Mesenchymal stem cell (in vitro differentiated cells and primary cell): ENCODE measurements around the gene BAG5.
A peak's percentile ranks its signal among the peaks of the same experiment; 100 is the strongest.

ENCODE experiments used
- DNase-seq: peaks from one replicate; pipeline ENCODE4 v3.0.0-alpha.2; 2013
- H2AFZ ChIP-seq: one replicate; pipeline ENCODE4 v1.6.1; 2013; ENCODE audit warnings: low read depth, mild to moderate bottlenecking, control low read depth, inconsistent platforms, low read length, moderate library complexity
- H2AK5ac ChIP-seq: 2 replicates; pipeline ENCODE4 v1.6.1; 2013; ENCODE audit warnings: low read length, moderate library complexity, mild to moderate bottlenecking, inconsistent platforms; ENCODE audit not compliant: severe bottlenecking
- H2BK120ac ChIP-seq: one replicate; pipeline ENCODE4 v1.6.1; 2013; ENCODE audit warnings: low read depth, mild to moderate bottlenecking, inconsistent platforms, low read length, moderate library complexity
- H2BK12ac ChIP-seq, 2 experiments: one replicate each; pipeline ENCODE4 v1.6.1; 2013; ENCODE audit warnings: inconsistent platforms in 2 of 2, low read length in 2 of 2, mild to moderate bottlenecking in 2 of 2, moderate library complexity in 2 of 2, control low read depth in 1 of 2
- H2BK15ac ChIP-seq: one replicate; pipeline ENCODE4 v1.6.1; 2013; ENCODE audit warnings: mild to moderate bottlenecking, low read depth, inconsistent platforms; ENCODE audit not compliant: poor library complexity, severe bottlenecking
- H2BK5ac ChIP-seq: 2 replicates; pipeline ENCODE4 v1.6.1; 2013; ENCODE audit warnings: low read depth, mild to moderate bottlenecking, low read length, control low read depth, inconsistent platforms; ENCODE audit not compliant: poor library complexity, severe bottlenecking
- H3K14ac ChIP-seq, 2 experiments: one replicate each; pipeline ENCODE4 v1.6.1; 2013; ENCODE audit warnings: inconsistent platforms in 2 of 2, low read length in 2 of 2, control low read depth in 1 of 2, mild to moderate bottlenecking in 1 of 2, moderate library complexity in 1 of 2
- H3K18ac ChIP-seq, 2 experiments: one replicate each; pipeline ENCODE4 v1.6.1; 2013; ENCODE audit warnings: inconsistent platforms in 2 of 2, low read length in 2 of 2, control low read depth in 1 of 2, low read depth in 1 of 2, mild to moderate bottlenecking in 1 of 2
- H3K23ac ChIP-seq, 2 experiments: one replicate each; pipeline ENCODE4 v1.6.1; 2013; ENCODE audit warnings: inconsistent platforms in 2 of 2, low read length in 2 of 2, mild to moderate bottlenecking in 2 of 2, moderate library complexity in 2 of 2, control low read depth in 1 of 2
- H3K27ac ChIP-seq: 2 replicates; pipeline ENCODE4 v1.5.1; 2013; ENCODE audit warnings: mild to moderate bottlenecking, moderate library complexity, low read length, control low read depth, inconsistent platforms; ENCODE audit not compliant: poor library complexity, severe bottlenecking
- H3K27me3 ChIP-seq, 2 experiments: 2 replicates each; pipeline versions ENCODE4 v1.6.1 to v1.7.0; 2013; ENCODE audit warnings: low read length in 2 of 2, mild to moderate bottlenecking in 2 of 2, moderate library complexity in 2 of 2, control low read depth in 1 of 2, inconsistent platforms in 1 of 2; ENCODE audit not compliant: control insufficient read depth in 1 of 2, insufficient read depth in 1 of 2
- H3K36me3 ChIP-seq, 2 experiments: 2 replicates each; pipeline versions ENCODE4 v1.6.1 to v1.7.0; 2013; ENCODE audit warnings: low read length in 2 of 2, control low read depth in 1 of 2, inconsistent platforms in 1 of 2, low read depth in 1 of 2, mild to moderate bottlenecking in 1 of 2; ENCODE audit not compliant: insufficient read depth in 2 of 2, control insufficient read depth in 1 of 2
- H3K4ac ChIP-seq, 2 experiments: one replicate each; pipeline ENCODE4 v1.6.1; 2013; ENCODE audit warnings: inconsistent platforms in 2 of 2, low read length in 2 of 2, mild to moderate bottlenecking in 2 of 2, moderate library complexity in 2 of 2, control low read depth in 1 of 2, low read depth in 1 of 2
- H3K4me1 ChIP-seq: 2 replicates; pipeline ENCODE4 v1.6.1; 2013; ENCODE audit warnings: low read depth, low read length, control low read depth; ENCODE audit not compliant: control insufficient read depth, insufficient read depth
- H3K4me2 ChIP-seq: 2 replicates; pipeline ENCODE4 v1.6.1; 2013; ENCODE audit warnings: low read length, mild to moderate bottlenecking, inconsistent platforms; ENCODE audit not compliant: poor library complexity, severe bottlenecking
- H3K4me3 ChIP-seq, 2 experiments: 2 replicates each; pipeline versions ENCODE4 v1.5.1 to v1.7.0; 2013; ENCODE audit warnings: low read length in 2 of 2, mild to moderate bottlenecking in 2 of 2, control low read depth in 1 of 2, low read depth in 1 of 2; ENCODE audit not compliant: insufficient read depth in 1 of 2
- H3K79me1 ChIP-seq: replicated peaks from 2 replicates; pipeline ENCODE4 v1.6.1; 2013; ENCODE audit warnings: mild to moderate bottlenecking, control low read depth, low read length, inconsistent platforms; ENCODE audit not compliant: poor library complexity, severe bottlenecking
- H3K9ac ChIP-seq: 2 replicates; pipeline ENCODE4 v1.7.0; 2013; ENCODE audit warnings: mild to moderate bottlenecking, low read length, moderate library complexity
- H3K9me3 ChIP-seq: 2 replicates; pipeline ENCODE4 v1.7.0; 2013; ENCODE audit warnings: mild to moderate bottlenecking, low read length; ENCODE audit not compliant: control insufficient read depth
- H4K8ac ChIP-seq: one replicate; pipeline ENCODE4 v1.6.1; 2013; ENCODE audit warnings: inconsistent platforms, mild to moderate bottlenecking, low read length, moderate library complexity
- H4K91ac ChIP-seq: one replicate; pipeline ENCODE4 v1.6.1; 2013; ENCODE audit warnings: mild to moderate bottlenecking, low read length, inconsistent platforms
- WGBS: methylation state at CpG from one replicate; pipeline ENCODE4 v1.1.7; 2013; ENCODE audit warnings: mixed read lengths; 5-methylcytosine and 5-hydroxymethylcytosine counted together

Gene BAG5

GRCh38 chr14:103521438-103521950, 41.0 kb downstream of the BAG5 start:
- H3K4me2 ChIP-seq, result peak overlapping the region; percentile 42

GRCh38 chr14:103520657-103521437, 41.6 kb downstream of the BAG5 start:
- peaks cover 10 to 15% of the 10 kb centered on the region in 2 experiments for H3K27me3 ChIP-seq
- peaks cover 61% of the 10 kb centered on the region for H3K4me1 ChIP-seq
- H3K18ac ChIP-seq, result peak overlapping the region in 1 of 2 experiments; percentile 29
- no peak overlapping the region for H3K23ac ChIP-seq
- H4K91ac ChIP-seq, result no peak overlapping the region
- no peak overlapping the region for H4K8ac ChIP-seq
- H3K27ac ChIP-seq, result no peak overlapping the region
- no peak overlapping the region for H3K14ac ChIP-seq
- H2BK12ac ChIP-seq, result no peak overlapping the region
- H2AK5ac ChIP-seq, result no peak overlapping the region
- peak; percentile 76 for DNase-seq
- H3K4me2 ChIP-seq, result peak overlapping the region; percentile 42
- H3K4ac ChIP-seq, result no peak overlapping the region
- no peak overlapping the region for H2BK120ac ChIP-seq
- H3K36me3 ChIP-seq, result peaks cover under 1 to 4% of the 10 kb centered on the region in 2 experiments
- H2BK5ac ChIP-seq, result no peak overlapping the region
- peak overlapping the region; percentile 15 for H2AFZ ChIP-seq
- peak overlapping the region; percentile 56 for H2BK15ac ChIP-seq
- H3K9me3 ChIP-seq, result no peaks in the 10 kb centered on the region
- H3K4me3 ChIP-seq, result peak overlapping the region; percentile 54 to 63
- no peaks in the 10 kb centered on the region for H3K79me1 ChIP-seq
- WGBS, result 27% methylated on average over 27 of the region's 66 CpGs
- H3K9ac ChIP-seq, result peak overlapping the region; percentile 43

More at GRCh38 chr14:103521438-103521950, 41.0 kb downstream of the BAG5 start:
- DNase-seq, result no peak
- Histone ChIP-seq H2BK12ac (no peak overlapping the region), H3K23ac (no peak overlapping the region), H2BK15ac (peak overlapping the region; percentile 35), H2BK5ac (no peak overlapping the region), H3K79me1 (peaks cover 2% of the 10 kb centered on the region), H3K4me3 (peak overlapping the region; percentile 54 to 71), H2AK5ac (no peak overlapping the region), H3K9ac (peak overlapping the region; percentile 43), H2BK120ac (no peak overlapping the region), H3K4ac (no peak overlapping the region), H3K9me3 (no peaks in the 10 kb centered on the region), H3K14ac (peak overlapping the region in 1 of 2 experiments; percentile 19), H3K18ac (no peak overlapping the region), H3K27me3 (peaks cover 10 to 15% of the 10 kb centered on the region in 2 experiments), H2AFZ (peak overlapping the region; percentile 15), H4K8ac (no peak overlapping the region), H3K27ac (no peak overlapping the region), H3K36me3 (peaks cover 0 to 2% of the 10 kb centered on the region in 2 experiments), H3K4me1 (peaks cover 67% of the 10 kb centered on the region), H4K91ac (no peak overlapping the region)
- 3% methylated on average over 39 of the region's 77 CpGs for WGBS

- H3K4ac ChIP-seq, result no peak overlapping the region
- peaks cover 10 to 15% of the 10 kb centered on the region in 2 experiments for H3K27me3 ChIP-seq
These were observed 42.2 kb downstream of the BAG5 start for GRCh38 chr14:103520269-103520656.

GRCh38 chr14:103519837-103520212, 42.6 kb downstream of the BAG5 start:
- Histone ChIP-seq H3K36me3 (peaks cover 9 to 11% of the 10 kb centered on the region in 2 experiments), H3K9ac (peak overlapping the region; percentile 17), H3K14ac (no peak overlapping the region), H3K4ac (no peak overlapping the region), H3K79me1 (no peaks in the 10 kb centered on the region), H2BK15ac (no peak overlapping the region), H2AFZ (no peak overlapping the region), H3K27ac (no peak overlapping the region), H3K4me3 (no peak overlapping the region), H3K18ac (no peak overlapping the region), H2BK120ac (no peak overlapping the region), H3K9me3 (no peaks in the 10 kb centered on the region), H4K8ac (no peak overlapping the region), H3K4me1 (peaks cover 56% of the 10 kb centered on the region), H4K91ac (no peak overlapping the region), H2BK12ac (no peak overlapping the region), H2BK5ac (no peak overlapping the region), H3K4me2 (no peak overlapping the region), H2AK5ac (no peak overlapping the region), H3K27me3 (peaks cover 10 to 15% of the 10 kb centered on the region in 2 experiments), H3K23ac (no peak overlapping the region)
- 91% methylated on average over 22 of the region's 22 CpGs for WGBS
- no peak for DNase-seq

More at GRCh38 chr14:103520269-103520656, 42.2 kb downstream of the BAG5 start:
- Histone ChIP-seq H2AFZ (no peak overlapping the region), H3K4me1 (peaks cover 56% of the 10 kb centered on the region), H3K9ac (no peak overlapping the region), H4K8ac (no peak overlapping the region), H3K9me3 (no peaks in the 10 kb centered on the region), H3K27ac (no peak overlapping the region), H2AK5ac (no peak overlapping the region), H3K4me2 (no peak overlapping the region), H2BK12ac (no peak overlapping the region), H2BK5ac (no peak overlapping the region), H3K4me3 (no peak overlapping the region), H4K91ac (no peak overlapping the region), H2BK15ac (peak overlapping the region; percentile 44), H3K23ac (no peak overlapping the region), H2BK120ac (no peak overlapping the region), H3K18ac (no peak overlapping the region), H3K79me1 (no peaks in the 10 kb centered on the region), H3K36me3 (peaks cover 5 to 7% of the 10 kb centered on the region in 2 experiments), H3K14ac (no peak overlapping the region)
- WGBS, result 98% methylated on average over 10 of the region's 10 CpGs
- DNase-seq, result no peak
